ENCODE results near the gene GRIA4.

DNA sequence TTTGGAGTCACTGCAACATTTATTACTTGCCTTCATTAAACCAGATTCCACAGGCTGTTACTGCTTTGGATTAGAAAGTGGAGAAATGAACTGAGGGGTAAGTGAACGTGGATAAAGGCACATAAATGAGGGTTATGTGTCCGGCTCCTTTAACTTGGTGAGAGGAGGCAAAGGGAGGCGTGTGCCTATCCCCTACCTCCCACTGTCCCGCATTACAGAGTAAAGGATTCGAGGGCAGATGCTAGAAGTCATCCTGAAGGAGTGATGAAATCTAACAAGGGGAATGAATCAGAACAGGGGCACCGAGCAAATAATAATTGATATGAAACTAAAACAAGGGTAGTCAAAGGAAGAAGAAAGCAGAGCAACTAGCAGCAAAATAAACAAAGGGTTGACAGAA lies 147.2 kb downstream of the GRIA4 start:
- TF ChIP-seq, protein P1, sequence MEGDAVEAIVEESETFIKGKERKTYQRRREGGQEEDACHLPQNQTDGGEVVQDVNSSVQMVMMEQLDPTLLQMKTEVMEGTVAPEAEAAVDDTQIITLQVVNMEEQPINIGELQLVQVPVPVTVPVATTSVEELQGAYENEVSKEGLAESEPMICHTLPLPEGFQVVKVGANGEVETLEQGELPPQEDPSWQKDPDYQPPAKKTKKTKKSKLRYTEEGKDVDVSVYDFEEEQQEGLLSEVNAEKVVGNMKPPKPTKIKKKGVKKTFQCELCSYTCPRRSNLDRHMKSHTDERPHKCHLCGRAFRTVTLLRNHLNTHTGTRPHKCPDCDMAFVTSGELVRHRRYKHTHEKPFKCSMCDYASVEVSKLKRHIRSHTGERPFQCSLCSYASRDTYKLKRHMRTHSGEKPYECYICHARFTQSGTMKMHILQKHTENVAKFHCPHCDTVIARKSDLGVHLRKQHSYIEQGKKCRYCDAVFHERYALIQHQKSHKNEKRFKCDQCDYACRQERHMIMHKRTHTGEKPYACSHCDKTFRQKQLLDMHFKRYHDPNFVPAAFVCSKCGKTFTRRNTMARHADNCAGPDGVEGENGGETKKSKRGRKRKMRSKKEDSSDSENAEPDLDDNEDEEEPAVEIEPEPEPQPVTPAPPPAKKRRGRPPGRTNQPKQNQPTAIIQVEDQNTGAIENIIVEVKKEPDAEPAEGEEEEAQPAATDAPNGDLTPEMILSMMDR (IDR thresholded peaks at IDR 0.05; ENCODE audit: low read depth, low read length, poor library complexity, severe bottlenecking): no peak
- no peak for TF ChIP-seq EZH2phosphoT487 (IDR thresholded peaks at IDR 0.05; ENCODE audit: borderline replicate concordance, low read length)
